Tibial artery (tissue), 4 donors: ENCODE results near the gene C17orf67.

ENCODE experiments used
- DNase-seq, 2 donors: peaks; one replicate each; pipeline ENCODE4 v3.0.0-alpha.2; 2019
- H3K27ac ChIP-seq, 2 donors: fragments of 200-600 bp; sonication (generic) in 1 of 2; 1 replicate in 1 of 2; 2 replicates in 1 of 2; pipeline ENCODE4 v1.5.1; 2018 to 2019; ENCODE audit warnings: mild to moderate bottlenecking in 1 of 2
- H3K27me3 ChIP-seq, 2 donors: fragments of 200-600 bp; sonication (generic) in 1 of 2; one replicate each; pipeline versions ENCODE4 v1.5.1 to v1.6.0; 2016 to 2019
- H3K36me3 ChIP-seq, 3 donors: fragments of 200-600 bp; sonication (generic) in 2 of 3; one replicate each; pipeline ENCODE4 v1.5.1; 2016 to 2019; ENCODE audit warnings: mild to moderate bottlenecking in 2 of 3
- H3K4me1 ChIP-seq, 4 donors: fragments of 200-600 bp; sonication (generic) in 2 of 4; 1 replicate in 3 of 4; 2 replicates in 1 of 4; pipeline ENCODE4 v1.5.1; 2016 to 2019
- H3K4me3 ChIP-seq, 2 donors: fragments of 200-600 bp; sonication (generic) in 1 of 2; 1 replicate in 1 of 2; 2 replicates in 1 of 2; pipeline ENCODE4 v1.5.1; 2018 to 2019; ENCODE audit warnings: mild to moderate bottlenecking in 2 of 2
- H3K9me3 ChIP-seq, 3 donors: fragments of 200-600 bp; sonication (generic) in 1 of 3; one replicate each; pipeline ENCODE4 v1.5.1; 2016 to 2019
- CTCF ChIP-seq, 2 experiments: fragments of 200-600 bp in 1 of 2; fragments of 450-650 bp in 1 of 2; IDR thresholded peaks; one replicate each; pipeline ENCODE4 v1.5.1; 2017 to 2019; ENCODE audit warnings: antibody characterized with exemption in 2 of 2, mild to moderate bottlenecking in 1 of 2, moderate library complexity in 1 of 2
- intact Hi-C: fragments of 100-400 bp; cut with DNase I; formaldehyde crosslinking; loops from one replicate; pipeline ENCODE4 v1.15.0; 2023; ENCODE audit warnings: low total_unique reads

Gene C17orf67

DNA sequence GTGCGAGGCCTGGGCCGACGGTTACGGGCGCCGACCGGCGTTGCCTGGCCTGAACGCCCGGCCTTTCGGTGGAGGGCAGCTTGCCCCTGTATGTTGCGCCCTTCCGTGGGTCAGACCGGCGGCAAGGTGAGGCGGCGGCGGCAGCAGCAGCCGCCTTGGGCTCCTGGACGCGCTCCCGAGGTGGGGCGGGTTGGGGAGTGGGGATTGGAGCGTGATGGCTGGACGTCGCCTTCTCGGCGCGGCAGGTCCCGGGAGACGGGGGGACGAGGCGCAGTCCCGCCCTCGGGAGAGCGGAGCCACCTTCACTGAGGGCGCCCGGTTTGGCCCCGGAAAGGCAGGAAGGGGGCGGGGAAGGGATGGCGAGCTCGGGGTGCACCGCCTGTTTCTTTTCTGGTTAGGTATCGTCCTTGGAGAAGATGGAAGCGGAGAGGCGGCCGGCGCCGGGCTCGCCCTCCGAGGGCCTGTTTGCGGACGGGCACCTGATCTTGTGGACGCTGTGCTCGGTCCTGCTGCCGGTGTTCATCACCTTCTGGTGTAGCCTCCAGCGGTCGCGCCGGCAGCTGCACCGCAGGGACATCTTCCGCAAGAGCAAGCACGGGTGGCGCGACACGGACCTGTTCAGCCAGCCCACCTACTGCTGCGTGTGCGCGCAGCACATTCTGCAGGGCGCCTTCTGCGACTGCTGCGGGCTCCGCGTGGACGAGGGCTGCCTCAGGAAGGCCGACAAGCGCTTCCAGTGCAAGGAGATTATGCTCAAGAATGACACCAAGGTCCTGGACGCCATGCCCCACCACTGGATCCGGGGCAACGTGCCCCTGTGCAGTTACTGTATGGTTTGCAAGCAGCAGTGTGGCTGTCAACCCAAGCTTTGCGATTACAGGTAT, 902 bp upstream of the C17orf67 start:
- TF ChIP-seq CTCF (IDR thresholded peaks at IDR 0.05): no peak
- Histone ChIP-seq H3K4me3 (peak overlapping the region; percentile 78 to 86), H3K4me1 (peaks cover 7 to 35% (median 16%) of the 10 kb centered on the region in 4 donors), H3K36me3 (no peaks in the 10 kb centered on the region), H3K9me3 (no peaks in the 10 kb centered on the region), H3K27me3 (no peaks in the 10 kb centered on the region), H3K27ac (peak overlapping the region; percentile 73 to 79)
- peak; percentile 30 to 72 for DNase-seq
- intact Hi-C loops: loop anchor here (10.0 kb wide), 1 partner anchor 280 kb away; no protein-coding TSS in a partner anchor

- DNase-seq: peak; percentile 52 to 73
- intact Hi-C loops: loop anchor here (10.0 kb wide), 1 partner anchor 282 kb away; no protein-coding TSS in a partner anchor
- Histone ChIP-seq H3K27me3 (no peaks in the 10 kb centered on the region), H3K4me1 (peaks cover 7 to 35% (median 16%) of the 10 kb centered on the region in 4 donors), H3K4me3 (peak overlapping the region; percentile 78 to 86), H3K36me3 (peaks cover 0 to 7% (median 0%) of the 10 kb centered on the region in 3 donors), H3K9me3 (no peaks in the 10 kb centered on the region), H3K27ac (peak overlapping the region; percentile 73 to 79)
- TF ChIP-seq CTCF (IDR thresholded peaks at IDR 0.05): no peak
Measured at GRCh38 chr17:56833057-56833808, 487 bp downstream of the C17orf67 start.

GRCh38 chr17:56832446-56832845, 1.3 kb downstream of the C17orf67 start:
- intact Hi-C loops: loop anchor here (10.0 kb wide), 1 partner anchor 282 kb away; no protein-coding TSS in a partner anchor

DNA sequence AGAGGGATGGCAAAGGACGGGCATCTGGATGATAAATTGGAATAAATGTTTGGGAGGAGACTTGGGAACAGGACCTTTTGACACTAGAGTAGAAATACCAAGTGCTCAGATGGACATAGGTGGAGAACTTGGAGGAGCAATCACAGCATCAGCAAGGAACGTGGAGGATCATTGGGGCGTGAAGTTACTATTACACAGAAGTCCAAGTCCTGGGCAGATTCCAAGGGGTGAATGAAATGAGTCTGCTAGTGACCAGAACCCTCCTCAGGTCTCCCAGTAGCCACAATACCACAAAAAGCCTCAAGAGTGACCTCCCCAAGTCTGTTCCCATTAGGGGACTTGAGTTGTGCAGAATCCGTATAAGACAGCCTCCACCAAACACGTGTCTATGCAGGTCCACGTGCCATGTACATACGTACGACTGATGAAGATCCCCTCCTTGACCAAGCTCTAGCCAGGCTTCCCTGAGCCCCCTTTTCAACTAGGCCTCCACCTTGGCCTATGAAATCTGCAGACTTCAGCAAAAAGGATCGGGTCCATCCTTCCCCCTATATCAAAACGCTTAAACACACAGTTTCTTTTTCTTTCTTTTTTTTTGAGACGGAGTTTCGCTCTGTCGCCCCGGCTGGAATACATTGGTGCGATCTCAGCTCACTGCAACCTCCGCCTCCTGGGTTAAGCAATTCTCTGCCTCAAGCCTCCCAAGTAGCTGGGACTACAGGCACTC, 2.2 kb downstream of the C17orf67 start:
- intact Hi-C loops: loop anchor here (10.0 kb wide), 1 partner anchor 283 kb away; no protein-coding TSS in a partner anchor
- no peaks in the 10 kb centered on the region for H3K27me3 ChIP-seq
- DNase-seq: no peak

More at GRCh38 chr17:56832446-56832845, 1.3 kb downstream of the C17orf67 start:
- Histone ChIP-seq H3K4me1 (peaks cover 7 to 35% (median 16%) of the 10 kb centered on the region in 4 donors), H3K4me3 (peak overlapping the region; percentile 78 to 86), H3K27me3 (no peaks in the 10 kb centered on the region), H3K36me3 (peaks cover 0 to 7% (median 0%) of the 10 kb centered on the region in 3 donors), H3K27ac (no peak overlapping the region), H3K9me3 (no peaks in the 10 kb centered on the region)
- TF ChIP-seq CTCF (IDR thresholded peaks at IDR 0.05): no peak
- DNase-seq: no peak

More for the DNA sequence above, 2.2 kb downstream of the C17orf67 start:
- Histone ChIP-seq H3K9me3 (no peaks in the 10 kb centered on the region), H3K27ac (no peak overlapping the region), H3K4me3 (no peak overlapping the region), H3K36me3 (peaks cover 0 to 7% (median 0%) of the 10 kb centered on the region in 3 donors), H3K4me1 (peaks cover 7 to 35% (median 14%) of the 10 kb centered on the region in 4 donors)
- no peak for TF ChIP-seq CTCF (IDR thresholded peaks at IDR 0.05)
